HG03025 (cell line): ENCODE data around the gene CRTAC1.

Experiments
- ATAC-seq: cut with Tn5 transposase; IDR thresholded peaks from one replicate; pipeline ENCODE4 v1.9.1; 2021; ENCODE audit warnings: mild to moderate bottlenecking, moderate library complexity; ENCODE audit not compliant: unreplicated experiment, low FRiP score

Gene CRTAC1

DNA sequence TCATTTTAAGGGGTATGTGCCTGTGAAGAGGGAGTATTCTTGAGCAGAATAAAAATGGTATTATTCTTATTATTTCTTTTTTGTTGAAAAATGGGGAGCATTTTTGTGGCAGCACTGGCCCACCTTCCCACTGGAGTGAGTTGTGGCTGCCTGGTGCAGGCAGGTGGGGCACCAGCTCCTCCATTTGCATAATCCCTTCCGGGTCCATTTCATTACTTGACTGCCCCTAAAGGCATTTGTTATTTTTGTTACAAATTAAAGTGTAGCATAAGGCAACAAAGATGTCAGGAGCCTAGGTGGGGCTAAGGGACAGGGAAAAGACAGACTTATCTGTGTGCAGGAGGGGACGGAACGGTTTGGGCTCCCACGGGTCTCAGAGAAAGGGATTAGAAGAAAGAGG is 154.0 kb downstream of the CRTAC1 start:
- no peak for ATAC-seq

DNA sequence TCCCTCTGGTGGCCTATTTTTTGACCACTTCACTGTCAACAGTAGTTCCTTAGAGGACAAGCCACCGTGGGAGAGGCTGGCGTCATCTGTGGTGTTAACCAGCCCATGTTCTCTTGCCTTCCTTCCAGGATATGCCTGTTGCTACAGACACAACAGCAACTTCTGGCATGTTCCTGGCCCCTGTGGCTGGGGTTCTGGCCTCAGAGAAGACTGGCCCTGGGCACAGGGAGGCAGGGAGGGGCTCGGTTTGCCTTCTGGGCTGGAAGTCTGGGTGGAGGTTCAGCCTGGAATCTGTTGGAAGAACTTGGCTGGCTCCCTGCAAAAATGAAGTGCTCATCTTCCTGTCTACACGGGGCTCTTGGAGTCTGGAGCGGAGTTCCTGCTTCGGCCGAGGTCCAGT is 155.0 kb downstream of the CRTAC1 start:
- no peak for ATAC-seq

DNA sequence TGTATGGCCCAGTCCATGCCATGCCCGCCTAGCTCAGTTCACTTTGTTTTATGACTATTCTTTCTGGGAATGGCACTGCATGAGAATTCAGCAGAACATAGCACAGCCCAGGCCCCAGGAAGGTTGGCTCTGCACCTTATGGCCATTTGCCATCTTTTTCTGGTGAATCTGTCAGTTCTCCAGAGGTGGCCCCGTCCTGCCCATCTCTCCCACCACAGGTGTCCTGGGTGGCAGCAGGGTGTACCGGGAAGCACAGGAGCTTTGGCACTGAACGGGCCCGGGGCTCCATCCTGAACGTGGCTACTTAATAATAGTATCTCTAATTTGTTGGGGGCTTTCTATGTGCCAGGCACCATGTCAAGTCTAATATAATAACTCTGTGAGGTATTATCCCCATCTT is 156.1 kb downstream of the CRTAC1 start:
- no peak for ATAC-seq

DNA sequence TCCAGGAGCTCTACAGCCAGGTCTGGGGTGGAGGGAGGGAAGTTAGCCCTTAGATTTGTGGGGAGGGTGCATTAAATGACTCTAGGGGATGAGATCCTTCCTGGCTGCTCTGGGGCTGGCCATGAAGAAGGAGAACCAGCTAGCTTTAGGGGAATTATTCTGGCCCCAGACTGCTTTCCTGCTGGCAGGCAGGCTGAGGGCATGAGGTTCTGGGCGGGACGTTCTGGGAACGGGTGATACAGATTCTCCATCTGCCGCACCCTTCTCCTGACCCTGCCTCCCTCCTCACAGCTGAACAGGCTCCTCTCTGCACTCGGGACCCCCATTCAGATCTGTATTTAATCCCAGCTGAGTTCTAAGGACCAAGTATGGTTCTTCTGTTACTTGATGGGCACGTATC is 156.9 kb downstream of the CRTAC1 start:
- ATAC-seq: no peak

DNA sequence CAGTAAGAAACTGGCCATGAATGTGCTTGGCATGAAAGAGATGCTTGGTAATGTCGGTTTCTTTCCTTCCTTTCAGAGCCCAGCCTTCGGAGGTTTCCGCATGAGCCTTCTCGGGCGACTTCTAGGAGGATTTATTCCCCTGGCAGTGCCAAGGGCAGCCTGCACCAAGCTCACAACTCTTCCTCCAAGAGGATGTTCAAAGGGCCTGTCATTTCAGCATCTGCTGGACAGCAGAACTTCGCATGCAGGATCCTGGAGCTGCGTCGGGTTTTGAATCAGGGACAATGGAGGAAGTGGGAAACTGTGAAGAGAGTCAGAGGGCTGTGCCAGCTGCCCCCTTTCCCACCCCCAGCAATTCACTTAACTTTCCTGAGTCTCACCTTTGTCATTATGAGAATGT is 159.4 kb downstream of the CRTAC1 start:
- no peak for ATAC-seq

DNA sequence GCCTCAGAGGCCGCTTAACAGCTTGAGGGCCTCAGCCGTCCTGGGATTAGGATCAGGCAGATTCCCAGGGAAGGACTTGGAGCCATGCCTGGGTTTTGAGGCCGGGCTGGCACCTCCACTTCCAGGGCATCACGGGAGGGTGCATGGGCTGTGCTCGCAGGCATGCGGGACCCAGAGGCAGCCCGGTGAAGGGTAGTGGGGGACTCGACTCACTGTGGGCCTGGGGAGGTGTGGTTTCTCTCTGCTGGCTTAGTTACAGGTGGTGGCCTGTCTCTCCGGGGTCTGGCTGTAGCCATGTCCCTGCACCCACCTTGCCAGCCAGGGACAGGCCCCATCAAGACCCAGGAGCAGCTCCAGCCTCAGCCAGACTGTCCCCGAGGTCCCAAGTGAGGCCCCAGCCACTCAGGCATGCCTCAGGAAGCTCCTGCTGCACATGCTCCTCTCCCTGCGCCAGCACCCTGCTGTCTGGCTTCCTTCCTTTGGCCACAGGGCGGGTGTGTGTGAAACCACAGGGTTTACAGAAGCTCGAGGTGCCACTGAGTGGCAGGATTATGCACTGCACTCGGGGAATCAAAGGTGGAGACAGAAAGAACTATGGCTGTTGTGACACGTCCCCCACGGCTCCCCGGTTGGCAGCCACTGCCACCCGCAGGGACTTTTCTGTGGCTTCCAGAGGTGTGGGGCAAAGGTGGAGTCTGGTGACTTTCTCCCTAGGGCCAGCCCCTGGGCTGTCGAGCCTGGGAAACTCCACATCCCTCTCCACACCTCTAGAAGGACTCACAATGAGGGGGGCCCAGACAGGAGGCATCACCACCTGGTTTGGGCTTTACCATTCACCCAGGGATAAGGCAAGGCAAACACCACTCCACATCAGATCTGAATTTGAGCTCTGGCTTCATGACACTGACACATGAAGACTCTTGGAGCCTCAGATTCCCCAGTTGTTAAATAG is 161.1 kb downstream of the CRTAC1 start:
- ATAC-seq: peak; percentile 75

DNA sequence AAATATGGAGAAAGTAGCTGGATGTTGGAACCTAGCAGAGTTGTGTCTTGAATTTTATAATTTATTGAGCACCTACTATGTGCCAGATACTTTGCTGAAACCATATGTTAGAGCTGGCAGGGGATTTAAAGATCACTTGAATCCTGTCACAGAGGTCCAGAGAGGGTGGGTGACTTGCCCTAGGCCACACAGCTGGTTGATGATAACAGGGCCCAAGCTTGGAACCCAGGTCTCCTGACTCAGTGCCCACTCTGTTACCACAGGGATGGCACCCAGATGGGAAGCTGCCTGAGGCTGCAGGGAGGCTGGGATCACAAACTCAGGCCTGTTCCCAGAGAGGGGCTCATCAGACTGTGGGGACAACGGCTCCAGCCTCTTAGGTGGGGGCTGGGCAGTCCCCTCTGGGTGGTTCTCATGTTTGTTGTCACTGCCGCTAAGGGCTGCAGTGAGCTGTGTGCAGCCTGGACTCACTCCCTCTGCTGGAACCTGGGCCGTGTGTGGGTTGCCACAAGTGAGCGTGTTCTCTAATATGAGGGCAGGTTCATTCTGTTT is 162.2 kb downstream of the CRTAC1 start:
- no peak for ATAC-seq

DNA sequence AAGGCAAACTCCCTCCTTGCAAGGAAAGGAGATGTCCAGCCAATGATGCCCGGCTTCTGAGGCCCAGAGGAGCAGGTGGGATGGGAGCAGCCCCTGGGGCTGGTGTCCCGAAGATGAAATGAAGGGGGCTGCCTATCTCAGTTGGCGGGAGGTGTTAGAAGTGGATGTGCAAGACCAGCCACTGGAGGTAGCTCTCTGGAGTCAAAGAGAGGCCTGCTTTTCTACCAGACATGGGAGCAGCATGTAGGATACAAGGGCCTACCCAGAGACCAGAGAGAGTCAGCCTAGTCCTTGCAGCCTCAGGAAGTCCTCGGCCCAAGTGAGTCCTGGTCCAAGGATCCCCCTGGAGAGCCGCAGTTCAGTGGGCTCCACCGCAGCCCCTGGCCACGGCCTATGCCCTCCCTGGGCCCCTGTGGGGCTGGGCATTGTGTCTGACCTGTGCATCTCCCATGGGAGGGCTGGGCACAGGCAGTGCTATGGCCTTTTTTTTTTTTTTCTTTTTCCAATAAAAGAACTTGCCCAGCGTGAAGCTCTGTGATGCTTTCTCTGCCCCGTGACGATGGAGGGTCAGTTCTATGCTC is 163.1 kb downstream of the CRTAC1 start:
- no peak for ATAC-seq

DNA sequence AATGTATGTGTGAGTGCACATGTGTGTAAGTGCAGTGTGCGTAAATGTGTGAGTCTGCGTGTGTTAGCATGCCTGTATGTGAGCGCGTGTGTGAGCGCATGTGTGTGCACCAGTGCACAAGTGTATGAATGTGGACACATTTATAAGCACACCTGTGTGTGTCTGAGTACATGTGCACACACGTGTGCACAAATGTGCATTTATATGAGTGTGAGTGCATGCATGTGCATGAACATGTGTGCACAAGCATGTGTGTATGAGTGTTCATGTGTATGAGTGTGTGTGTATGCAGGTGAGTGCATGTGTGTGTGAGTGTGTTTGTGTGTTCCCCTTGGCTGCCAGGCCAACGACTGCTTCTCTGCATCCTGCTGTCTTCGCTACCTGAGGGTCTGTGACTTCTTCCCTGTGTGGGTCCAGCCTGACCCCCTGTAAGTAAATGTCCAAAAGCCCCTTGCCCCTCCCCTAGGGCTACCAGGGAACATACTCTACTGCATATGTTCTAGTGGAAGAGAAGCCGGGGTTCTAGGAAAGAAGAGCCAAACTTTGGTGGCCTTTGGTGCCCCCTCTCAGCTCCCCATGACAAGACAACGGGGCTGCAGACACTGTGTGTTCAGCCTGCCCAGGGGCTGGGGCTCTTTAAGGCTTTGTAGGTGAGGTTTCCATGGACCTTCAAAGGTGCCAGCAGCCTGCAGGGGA is 163.7 kb downstream of the CRTAC1 start:
- no peak for ATAC-seq

DNA sequence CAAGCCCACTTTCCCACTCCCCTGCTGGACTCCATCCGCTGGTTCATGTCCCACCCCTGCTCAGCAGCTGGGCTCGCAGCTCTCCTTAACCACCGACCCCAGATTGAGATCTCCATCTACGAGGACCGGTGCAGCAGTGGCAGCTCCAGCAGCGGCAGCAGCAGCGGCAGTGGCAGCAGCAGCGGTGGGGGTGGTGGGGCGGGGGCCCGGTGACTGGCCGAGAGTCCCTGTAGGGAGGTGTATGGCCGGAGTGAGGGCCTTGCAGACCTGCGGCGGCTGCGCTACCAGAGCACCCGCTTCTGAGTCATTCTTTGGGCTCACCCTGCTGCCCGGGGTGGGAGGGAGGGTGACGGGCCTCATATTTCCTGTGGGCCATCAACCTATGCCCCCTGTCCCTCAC is 164.9 kb downstream of the CRTAC1 start:
- ATAC-seq: no peak

DNA sequence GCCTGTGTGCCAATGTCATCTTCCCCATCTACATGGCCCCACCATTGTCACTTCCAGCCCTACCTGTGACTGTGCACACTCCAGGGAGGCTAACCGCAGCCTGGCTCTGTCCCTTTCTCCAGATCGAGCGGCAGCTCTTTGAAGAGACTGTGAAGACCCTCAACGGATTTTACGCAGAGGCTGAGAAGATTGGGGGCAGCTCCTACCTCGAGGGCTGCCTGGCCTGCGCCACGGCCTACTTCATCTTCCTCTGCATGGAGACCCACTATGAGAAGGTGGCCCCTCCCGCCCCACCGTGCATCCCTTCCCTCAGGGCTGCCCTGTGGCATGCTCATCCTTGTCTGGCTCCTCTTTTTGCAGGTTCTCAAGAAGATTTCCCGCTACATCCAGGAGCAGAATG is 166.6 kb downstream of the CRTAC1 start:
- no peak for ATAC-seq

DNA sequence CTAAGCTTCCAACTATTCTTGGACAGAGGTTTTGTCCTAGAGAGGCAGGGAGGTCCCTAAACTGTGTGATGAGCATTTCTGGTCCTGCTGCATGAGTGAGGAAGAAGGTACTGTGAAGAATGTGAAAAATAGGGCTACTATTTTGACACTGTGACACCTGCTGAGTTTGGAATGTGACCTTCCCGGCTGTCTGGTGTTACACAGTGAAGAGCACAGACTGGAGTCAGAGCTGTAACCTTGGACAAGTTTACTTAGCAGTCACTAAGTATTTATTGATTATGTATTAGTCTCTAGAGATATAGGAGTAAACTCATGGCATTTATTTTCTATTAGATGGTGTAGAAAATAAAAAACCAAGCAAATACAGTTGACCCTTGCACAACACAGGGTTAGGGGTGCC is 168.5 kb downstream of the CRTAC1 start:
- no peak for ATAC-seq

DNA sequence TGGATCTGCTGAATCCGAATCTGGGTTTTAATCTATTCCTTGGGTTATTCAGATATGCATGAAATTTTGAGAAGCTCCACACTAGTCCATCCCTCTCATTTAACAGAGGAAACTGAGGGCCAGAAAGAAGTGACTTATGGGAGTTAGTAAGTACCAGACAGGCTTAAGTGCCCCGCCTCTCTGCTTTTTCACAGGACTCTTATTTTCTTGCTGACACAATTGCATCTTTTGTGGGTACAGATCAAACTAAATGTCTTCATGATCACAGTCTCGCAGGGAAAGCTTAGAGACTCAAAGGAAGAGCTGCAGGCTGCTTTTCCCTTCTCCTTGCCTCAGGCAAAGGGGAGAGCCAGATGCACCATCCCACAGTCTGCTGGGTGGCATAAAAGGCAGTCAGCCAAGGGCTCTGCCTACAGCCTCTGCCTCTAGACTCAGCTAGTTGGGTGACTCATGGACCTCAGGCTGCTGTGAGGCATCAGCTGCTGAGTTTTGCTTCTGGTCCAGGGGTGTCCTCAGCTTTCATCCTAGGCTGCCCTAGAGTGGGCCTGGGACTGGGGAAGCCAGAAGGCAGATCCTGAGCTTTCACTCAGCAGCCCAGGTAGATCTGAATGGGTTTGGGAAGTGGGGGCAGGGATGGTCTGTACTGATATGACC is 169.2 kb downstream of the CRTAC1 start:
- no peak for ATAC-seq

DNA sequence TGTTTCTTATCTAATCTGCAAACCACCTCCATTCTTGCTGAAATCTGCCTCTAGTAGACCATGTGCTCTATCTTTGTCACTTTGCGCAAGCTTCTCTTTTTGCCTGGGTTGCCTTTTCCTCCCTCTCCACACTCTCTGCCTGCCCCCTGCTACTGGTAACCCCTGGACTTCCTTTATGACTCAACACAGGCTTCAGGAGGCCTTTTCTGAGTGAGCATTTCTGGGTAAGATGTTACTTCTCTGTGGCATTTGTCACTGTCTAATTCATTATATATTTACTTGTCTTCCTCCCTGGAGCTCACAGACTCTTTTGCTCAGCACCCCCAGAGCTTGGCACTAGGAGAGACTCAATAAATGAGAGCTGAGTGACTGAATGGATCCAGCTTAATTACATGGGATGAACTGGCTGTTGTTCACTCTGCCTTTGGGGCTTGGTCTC is 172.4 kb downstream of the CRTAC1 start:
- no peak for ATAC-seq

DNA sequence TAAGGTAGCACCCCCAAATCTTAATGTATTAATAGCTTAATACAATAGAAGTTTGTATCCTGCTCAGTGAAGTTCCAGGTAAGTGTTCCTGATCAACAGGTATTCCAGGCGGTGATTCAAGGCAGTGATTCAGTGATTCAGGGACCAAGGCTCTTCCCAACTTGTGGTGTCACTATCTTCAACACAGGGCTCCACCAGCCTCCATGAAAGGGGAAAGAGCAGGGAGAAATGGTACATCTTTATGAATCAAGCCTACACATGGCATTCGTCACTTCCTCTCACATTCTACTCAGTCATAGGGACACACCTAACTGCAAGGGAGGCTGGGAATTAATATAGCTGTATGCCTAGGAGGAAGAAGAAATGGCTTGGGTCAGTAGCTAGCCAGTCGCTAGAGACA is 175.7 kb downstream of the CRTAC1 start:
- no peak for ATAC-seq

DNA sequence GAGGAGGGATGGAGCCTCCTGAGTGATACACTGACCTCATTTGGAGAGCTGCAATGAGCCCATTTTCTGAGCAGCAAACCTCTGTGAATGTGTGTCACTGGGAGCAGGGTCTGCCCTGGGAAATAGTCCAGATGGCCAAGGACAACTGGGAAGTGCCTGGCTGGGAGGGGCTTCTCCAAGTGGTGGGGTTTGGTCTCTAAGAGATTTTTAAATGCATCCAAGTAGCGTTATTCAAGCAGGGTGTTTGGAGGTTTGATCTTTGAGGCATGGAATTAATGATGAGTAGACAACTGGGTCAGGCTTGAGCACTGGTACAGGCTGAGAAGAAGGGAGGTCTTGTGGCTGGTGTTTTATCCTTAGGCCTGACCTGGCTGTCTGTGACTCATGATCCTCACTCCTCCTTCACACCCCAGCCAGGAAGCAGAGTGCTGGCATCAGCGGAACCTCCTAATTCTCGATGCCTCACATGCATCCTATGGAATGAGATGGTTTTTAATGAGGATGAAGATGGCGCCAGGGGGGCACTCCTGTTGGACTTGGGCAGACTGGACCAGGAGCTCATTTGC is 177.5 kb downstream of the CRTAC1 start:
- no peak for ATAC-seq

DNA sequence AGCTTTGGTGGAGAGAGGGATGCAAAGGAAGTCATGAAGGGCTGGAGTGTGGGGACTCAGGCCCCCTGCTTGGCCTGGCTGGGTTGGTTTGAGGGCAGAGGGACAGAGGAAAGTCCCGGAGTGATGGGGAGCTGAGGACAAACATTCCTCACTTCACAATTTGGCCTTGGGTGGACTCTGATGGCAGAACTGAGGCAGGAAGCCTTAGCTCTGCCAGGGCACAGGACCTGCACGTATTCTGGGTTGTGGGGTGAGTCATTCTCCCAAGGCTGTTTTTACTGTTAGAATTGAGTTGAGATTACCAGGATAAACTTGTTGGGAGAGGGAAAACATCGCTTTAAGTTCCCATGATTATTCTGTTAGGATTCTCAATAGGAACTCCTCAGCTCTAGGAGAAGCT is 178.1 kb downstream of the CRTAC1 start:
- no peak for ATAC-seq

DNA sequence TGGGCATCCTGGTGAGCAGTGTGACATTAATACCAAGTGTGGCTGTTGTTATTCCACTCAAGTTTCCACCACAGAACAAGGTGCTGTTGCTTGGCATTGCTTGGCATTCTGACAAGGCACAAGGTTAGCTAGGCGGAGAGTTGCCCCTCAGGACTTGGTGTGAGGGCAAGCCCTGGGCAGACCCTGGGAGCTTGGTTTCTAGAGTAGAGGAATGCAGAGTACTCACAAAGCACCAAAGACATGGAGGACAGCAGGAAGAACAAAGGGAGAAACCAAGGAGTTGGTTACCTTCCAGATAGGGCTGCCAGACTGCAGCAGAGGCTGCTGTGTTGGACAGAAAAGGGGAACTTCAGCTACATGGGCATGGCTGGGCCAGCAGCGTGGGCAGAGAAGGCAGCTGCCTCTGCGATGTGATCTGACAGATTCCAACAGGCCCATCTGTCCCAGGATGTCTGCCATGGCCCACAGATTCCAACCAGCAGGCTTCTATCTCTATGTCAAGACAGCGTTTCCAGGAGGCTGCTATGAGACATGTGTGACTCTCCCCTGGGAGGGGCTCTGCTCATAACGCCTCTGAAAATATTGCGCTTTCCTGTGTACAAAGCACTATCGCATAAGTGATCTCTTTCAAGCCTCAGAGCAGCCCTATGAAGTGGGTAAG is 178.9 kb downstream of the CRTAC1 start:
- ATAC-seq: no peak

DNA sequence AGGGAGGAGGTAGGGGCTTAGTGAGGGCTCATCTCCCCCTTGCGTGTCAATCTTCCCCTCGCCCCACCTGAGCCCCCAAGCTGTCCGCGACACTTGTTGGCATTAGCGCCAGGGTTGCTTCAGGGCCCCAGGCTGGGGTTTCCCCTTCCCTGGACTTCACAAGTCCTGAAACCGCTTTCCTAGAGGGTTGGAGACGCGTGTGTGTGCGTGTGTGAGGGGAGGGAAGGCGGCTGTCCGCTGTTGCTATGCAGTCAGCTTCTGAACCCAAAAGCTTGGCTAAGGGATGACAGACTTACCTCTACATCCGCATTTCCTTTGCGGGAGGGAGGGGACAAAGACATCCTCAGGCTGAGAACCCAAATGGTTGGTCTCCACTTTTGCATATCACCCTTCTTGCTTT is 180.0 kb downstream of the CRTAC1 start:
- no peak for ATAC-seq
